ENCODE data around the gene CACNG3.

GRCh38 chr16:24257958-24258357 is 1.8 kb downstream of the CACNG3 start:
- no peak for TF ChIP-seq POLR2A (IDR thresholded peaks at IDR 0.05; ENCODE audit: low read depth, low read length)
- no peak for TF ChIP-seq MYC (IDR thresholded peaks at IDR 0.05; ENCODE audit: low read depth, low read length)
